Mammary epithelial cell (primary cell): ENCODE results near the gene CDHR2.

Experiments
- EZH2 ChIP-seq: IDR thresholded peaks from 2 replicates; pipeline ENCODE4 v1.6.1; 2012; ENCODE audit warnings: low read length, inconsistent platforms, borderline replicate concordance
- TF ChIP-seq, protein P1 (sequence below), 2 donors: IDR thresholded peaks in 1 of 2; conservative IDR thresholded peaks in 1 of 2; 2 replicates each; pipeline ENCODE4 v1.5.1; 2011 to 2012; ENCODE audit warnings: inconsistent platforms in 2 of 2, low read length in 2 of 2, mild to moderate bottlenecking in 2 of 2, control low read depth in 1 of 2, low read depth in 1 of 2; ENCODE audit not compliant: insufficient read depth in 1 of 2; ENCODE audit errors: extremely low read depth in 1 of 2

DNA sequence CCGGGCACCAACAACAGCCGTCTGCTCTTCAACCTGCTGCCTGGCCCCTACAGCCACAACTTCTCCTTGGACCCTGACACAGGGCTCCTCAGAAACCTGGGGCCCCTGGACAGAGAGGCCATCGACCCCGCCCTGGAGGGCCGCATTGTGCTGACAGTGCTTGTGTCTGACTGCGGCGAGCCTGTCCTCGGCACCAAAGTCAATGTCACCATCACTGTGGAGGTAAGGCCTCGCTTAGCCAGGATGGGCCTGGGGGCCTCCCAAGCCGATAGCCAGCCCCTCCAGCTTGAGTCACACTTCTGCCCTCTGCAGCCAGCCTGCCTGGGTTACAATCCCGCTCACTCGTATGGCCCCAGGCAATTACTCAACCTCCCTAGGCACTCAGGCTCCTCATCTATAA lies 32.2 kb downstream of the CDHR2 start:
- TF ChIP-seq EZH2: no peak
- TF ChIP-seq, protein P1, sequence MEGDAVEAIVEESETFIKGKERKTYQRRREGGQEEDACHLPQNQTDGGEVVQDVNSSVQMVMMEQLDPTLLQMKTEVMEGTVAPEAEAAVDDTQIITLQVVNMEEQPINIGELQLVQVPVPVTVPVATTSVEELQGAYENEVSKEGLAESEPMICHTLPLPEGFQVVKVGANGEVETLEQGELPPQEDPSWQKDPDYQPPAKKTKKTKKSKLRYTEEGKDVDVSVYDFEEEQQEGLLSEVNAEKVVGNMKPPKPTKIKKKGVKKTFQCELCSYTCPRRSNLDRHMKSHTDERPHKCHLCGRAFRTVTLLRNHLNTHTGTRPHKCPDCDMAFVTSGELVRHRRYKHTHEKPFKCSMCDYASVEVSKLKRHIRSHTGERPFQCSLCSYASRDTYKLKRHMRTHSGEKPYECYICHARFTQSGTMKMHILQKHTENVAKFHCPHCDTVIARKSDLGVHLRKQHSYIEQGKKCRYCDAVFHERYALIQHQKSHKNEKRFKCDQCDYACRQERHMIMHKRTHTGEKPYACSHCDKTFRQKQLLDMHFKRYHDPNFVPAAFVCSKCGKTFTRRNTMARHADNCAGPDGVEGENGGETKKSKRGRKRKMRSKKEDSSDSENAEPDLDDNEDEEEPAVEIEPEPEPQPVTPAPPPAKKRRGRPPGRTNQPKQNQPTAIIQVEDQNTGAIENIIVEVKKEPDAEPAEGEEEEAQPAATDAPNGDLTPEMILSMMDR (conservative IDR thresholded peaks at IDR 0.05 in 1 of 2, IDR thresholded peaks at IDR 0.05 in 1 of 2; ENCODE audit: extremely low read depth in 1 of 2, insufficient read depth in 1 of 2, low read depth in 1 of 2, low read length in 2 of 2): no peak
